ENCODE data around the gene MX2.

Gene MX2

DNA sequence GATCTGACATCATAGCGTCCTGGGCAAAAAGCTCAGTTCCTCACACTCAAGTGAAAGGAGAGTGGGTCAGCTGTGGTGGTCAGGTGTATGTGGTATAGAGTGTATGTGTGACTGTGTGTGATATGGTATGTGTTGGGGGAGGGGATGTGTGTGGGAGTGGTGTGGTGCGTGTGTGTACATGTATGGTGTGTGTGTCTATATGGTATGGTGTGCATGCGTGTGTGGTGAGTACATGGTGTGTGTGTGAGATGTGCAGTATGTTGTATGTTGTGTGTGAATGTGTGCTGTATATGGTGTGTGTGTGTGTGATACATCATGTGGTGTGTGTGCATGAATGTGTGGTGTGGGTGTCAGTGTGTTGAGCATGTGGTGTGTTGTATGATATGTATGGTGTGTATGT, 24.3 kb upstream of the MX2 start:
- ChIA-PET CTCF (no interaction called here), POLR2A (no interaction called here)
- H3K9me3 ChIP-seq (ENCODE audit: control insufficient read depth, insufficient read depth, low read depth, low read length): no peaks in the 10 kb centered on the region
- no peak overlapping the region for H3K27ac ChIP-seq (ENCODE audit: extremely low read depth, low read depth, low read length)
- TF ChIP-seq ZNF23 (tag by site-specific recombination; IDR thresholded peaks at IDR 0.05; ENCODE audit: borderline replicate concordance): 0 out of 2 replicates have a peak, but pooled peaks have one; percentile 13
- no peak for TF ChIP-seq HOXC10 (CRISPR knock-in tag; IDR thresholded peaks at IDR 0.05)
- peak; percentile 89; the same call in 1 of the 2 replicates for TF ChIP-seq ZNF311 (tag by site-specific recombination; IDR thresholded peaks at IDR 0.05; ENCODE audit: borderline replicate concordance)
- 0 out of 2 replicates have a peak, but pooled peaks have one; percentile 25 for TF ChIP-seq EGR2 (tag by site-specific recombination; IDR thresholded peaks at IDR 0.05; ENCODE audit: low read depth)
- peak; percentile 65; the same call in 1 of the 2 replicates for TF ChIP-seq ZNF148 (tag by site-specific recombination; IDR thresholded peaks at IDR 0.05; ENCODE audit: borderline replicate concordance)
- no peak for TF ChIP-seq ZNF623 (tag by site-specific recombination; IDR thresholded peaks at IDR 0.05)
- no peak for TF ChIP-seq ZBTB20 (tag by site-specific recombination; IDR thresholded peaks at IDR 0.05)
- no peaks in the 10 kb centered on the region for H3K36me3 ChIP-seq (ENCODE audit: control insufficient read depth in 2 of 2, insufficient read depth in 1 of 2, low read length in 2 of 2)
- no peak overlapping the region for H3K4me3 ChIP-seq (ENCODE audit: low read depth, low read length)
- H3K4me1 ChIP-seq (ENCODE audit: control insufficient read depth, insufficient read depth, low read length): no peaks in the 10 kb centered on the region

GRCh38 chr21:41338455-41338854, 23.4 kb upstream of the MX2 start:
- no peak overlapping the region for H3K4me3 ChIP-seq (ENCODE audit: low read depth, low read length)
- ChIA-PET POLR2A (no interaction called here), CTCF (no interaction called here)
- no peak overlapping the region for H3K27ac ChIP-seq (ENCODE audit: extremely low read depth, low read depth, low read length)
- no peaks in the 10 kb centered on the region for H3K9me3 ChIP-seq (ENCODE audit: control insufficient read depth, insufficient read depth, low read depth, low read length)
- no peaks in the 10 kb centered on the region for H3K36me3 ChIP-seq (ENCODE audit: control insufficient read depth in 2 of 2, insufficient read depth in 1 of 2, low read length in 2 of 2)
- H3K4me1 ChIP-seq (ENCODE audit: control insufficient read depth, insufficient read depth, low read length): no peaks in the 10 kb centered on the region
- TF ChIP-seq ZNF175 (tag by site-specific recombination; IDR thresholded peaks at IDR 0.05) (no peak), ZNF311 (tag by site-specific recombination; IDR thresholded peaks at IDR 0.05; ENCODE audit: borderline replicate concordance) (no peak), ZNF626 (tag by site-specific recombination; IDR thresholded peaks at IDR 0.05) (no peak), ZNF391 (tag by site-specific recombination; IDR thresholded peaks at IDR 0.05; ENCODE audit: borderline replicate concordance, low read depth) (no peak), ZNF354C (tag by site-specific recombination; IDR thresholded peaks at IDR 0.05; ENCODE audit: borderline replicate concordance, low read depth) (no peak), GLI2 (tag by site-specific recombination; IDR thresholded peaks at IDR 0.05; ENCODE audit: borderline replicate concordance, low read depth) (no peak), ZBTB7A (tag by site-specific recombination; IDR thresholded peaks at IDR 0.05; ENCODE audit: low read depth) (no peak), RBAK (tag by site-specific recombination; IDR thresholded peaks at IDR 0.05) (no peak), ZNF654 (tag by site-specific recombination; IDR thresholded peaks at IDR 0.05; ENCODE audit: low read depth) (no peak), ZNF621 (tag by site-specific recombination; IDR thresholded peaks at IDR 0.05) (no peak), ZNF174 (tag by site-specific recombination; IDR thresholded peaks at IDR 0.05) (no peak), ZNF169 (tag by site-specific recombination; IDR thresholded peaks at IDR 0.05) (no peak), PATZ1 (tag by site-specific recombination; IDR thresholded peaks at IDR 0.05) (no peak), FEZF1 (tag by site-specific recombination; IDR thresholded peaks at IDR 0.05) (no peak), ZFP3 (tag by site-specific recombination; IDR thresholded peaks at IDR 0.05; ENCODE audit: low read depth) (no peak)
- TF ChIP-seq, protein P1, sequence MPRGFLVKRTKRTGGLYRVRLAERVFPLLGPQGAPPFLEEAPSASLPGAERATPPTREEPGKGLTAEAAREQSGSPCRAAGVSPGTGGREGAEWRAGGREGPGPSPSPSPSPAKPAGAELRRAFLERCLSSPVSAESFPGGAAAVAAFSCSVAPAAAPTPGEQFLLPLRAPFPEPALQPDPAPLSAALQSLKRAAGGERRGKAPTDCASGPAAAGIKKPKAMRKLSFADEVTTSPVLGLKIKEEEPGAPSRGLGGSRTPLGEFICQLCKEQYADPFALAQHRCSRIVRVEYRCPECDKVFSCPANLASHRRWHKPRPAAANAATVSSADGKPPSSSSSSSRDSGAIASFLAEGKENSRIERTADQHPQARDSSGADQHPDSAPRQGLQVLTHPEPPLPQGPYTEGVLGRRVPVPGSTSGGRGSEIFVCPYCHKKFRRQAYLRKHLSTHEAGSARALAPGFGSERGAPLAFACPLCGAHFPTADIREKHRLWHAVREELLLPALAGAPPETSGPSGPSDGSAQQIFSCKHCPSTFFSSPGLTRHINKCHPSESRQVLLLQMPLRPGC (tag by site-specific recombination; IDR thresholded peaks at IDR 0.05): no peak
- TF ChIP-seq, protein P2, sequence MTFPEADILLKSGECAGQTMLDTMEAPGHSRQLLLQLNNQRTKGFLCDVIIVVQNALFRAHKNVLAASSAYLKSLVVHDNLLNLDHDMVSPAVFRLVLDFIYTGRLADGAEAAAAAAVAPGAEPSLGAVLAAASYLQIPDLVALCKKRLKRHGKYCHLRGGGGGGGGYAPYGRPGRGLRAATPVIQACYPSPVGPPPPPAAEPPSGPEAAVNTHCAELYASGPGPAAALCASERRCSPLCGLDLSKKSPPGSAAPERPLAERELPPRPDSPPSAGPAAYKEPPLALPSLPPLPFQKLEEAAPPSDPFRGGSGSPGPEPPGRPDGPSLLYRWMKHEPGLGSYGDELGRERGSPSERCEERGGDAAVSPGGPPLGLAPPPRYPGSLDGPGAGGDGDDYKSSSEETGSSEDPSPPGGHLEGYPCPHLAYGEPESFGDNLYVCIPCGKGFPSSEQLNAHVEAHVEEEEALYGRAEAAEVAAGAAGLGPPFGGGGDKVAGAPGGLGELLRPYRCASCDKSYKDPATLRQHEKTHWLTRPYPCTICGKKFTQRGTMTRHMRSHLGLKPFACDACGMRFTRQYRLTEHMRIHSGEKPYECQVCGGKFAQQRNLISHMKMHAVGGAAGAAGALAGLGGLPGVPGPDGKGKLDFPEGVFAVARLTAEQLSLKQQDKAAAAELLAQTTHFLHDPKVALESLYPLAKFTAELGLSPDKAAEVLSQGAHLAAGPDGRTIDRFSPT (tag by site-specific recombination; IDR thresholded peaks at IDR 0.05): no peak
- TF ChIP-seq, protein P3, sequence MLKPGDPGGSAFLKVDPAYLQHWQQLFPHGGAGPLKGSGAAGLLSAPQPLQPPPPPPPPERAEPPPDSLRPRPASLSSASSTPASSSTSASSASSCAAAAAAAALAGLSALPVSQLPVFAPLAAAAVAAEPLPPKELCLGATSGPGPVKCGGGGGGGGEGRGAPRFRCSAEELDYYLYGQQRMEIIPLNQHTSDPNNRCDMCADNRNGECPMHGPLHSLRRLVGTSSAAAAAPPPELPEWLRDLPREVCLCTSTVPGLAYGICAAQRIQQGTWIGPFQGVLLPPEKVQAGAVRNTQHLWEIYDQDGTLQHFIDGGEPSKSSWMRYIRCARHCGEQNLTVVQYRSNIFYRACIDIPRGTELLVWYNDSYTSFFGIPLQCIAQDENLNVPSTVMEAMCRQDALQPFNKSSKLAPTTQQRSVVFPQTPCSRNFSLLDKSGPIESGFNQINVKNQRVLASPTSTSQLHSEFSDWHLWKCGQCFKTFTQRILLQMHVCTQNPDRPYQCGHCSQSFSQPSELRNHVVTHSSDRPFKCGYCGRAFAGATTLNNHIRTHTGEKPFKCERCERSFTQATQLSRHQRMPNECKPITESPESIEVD (tag by site-specific recombination; IDR thresholded peaks at IDR 0.05): no peak
